Lower leg skin (tissue), 3 donors: ENCODE measurements around the gene PTPN18.

Experiments
- CTCF ChIP-seq, 3 donors: fragments of 450-650 bp; IDR thresholded peaks; one replicate each; pipeline ENCODE4 v1.5.1; 2016; ENCODE audit warnings: antibody characterized with exemption in 3 of 3, mild to moderate bottlenecking in 3 of 3, moderate library complexity in 2 of 3
- POLR2A ChIP-seq, 2 donors: fragments of 450-650 bp; IDR thresholded peaks; one replicate each; pipeline ENCODE4 v1.6.1; 2016 to 2017; ENCODE audit warnings: antibody characterized with exemption in 2 of 2, mild to moderate bottlenecking in 1 of 2, moderate library complexity in 1 of 2

GRCh38 chr2:130346041-130346740, 9.7 kb upstream of the PTPN18 start:
- TF ChIP-seq CTCF (IDR thresholded peaks at IDR 0.05) = no peak
- no peak for TF ChIP-seq POLR2A (IDR thresholded peaks at IDR 0.05)
